Measurements from ENCODE around the gene FRMD4A.

DNA sequence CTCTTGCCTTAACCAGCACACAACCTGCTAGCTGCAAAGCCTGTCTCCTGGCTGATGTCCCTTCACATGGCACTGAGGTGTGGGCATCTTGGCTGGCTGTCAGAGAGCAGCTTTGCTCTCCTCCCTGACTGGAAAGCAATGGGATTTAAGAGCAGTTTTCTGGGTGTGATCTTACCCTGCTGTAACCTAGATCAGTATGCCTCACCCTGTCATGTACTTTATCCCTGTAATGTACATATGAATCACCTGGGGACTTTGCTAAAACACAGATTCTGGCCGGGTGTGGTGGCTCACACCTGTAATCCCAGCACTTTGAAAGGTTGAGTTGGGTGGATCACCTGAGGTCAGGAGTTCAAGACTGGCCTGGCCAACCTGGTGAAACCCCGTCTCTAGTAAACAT, 209.9 kb downstream of the FRMD4A start:
- no peak for TF ChIP-seq EGR1 (IDR thresholded peaks at IDR 0.05)
- TF ChIP-seq, protein P1, sequence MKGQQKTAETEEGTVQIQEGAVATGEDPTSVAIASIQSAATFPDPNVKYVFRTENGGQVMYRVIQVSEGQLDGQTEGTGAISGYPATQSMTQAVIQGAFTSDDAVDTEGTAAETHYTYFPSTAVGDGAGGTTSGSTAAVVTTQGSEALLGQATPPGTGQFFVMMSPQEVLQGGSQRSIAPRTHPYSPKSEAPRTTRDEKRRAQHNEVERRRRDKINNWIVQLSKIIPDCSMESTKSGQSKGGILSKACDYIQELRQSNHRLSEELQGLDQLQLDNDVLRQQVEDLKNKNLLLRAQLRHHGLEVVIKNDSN (IDR thresholded peaks at IDR 0.05) = no peak
- TF ChIP-seq YY1 (IDR thresholded peaks at IDR 0.05; ENCODE audit: low read depth) = no peak
- no peak for TF ChIP-seq FOXM1 (IDR thresholded peaks at IDR 0.05; ENCODE audit: borderline replicate concordance, low read depth)
- TF ChIP-seq ZBTB7A (IDR thresholded peaks at IDR 0.05; ENCODE audit: low read depth) = no peak

All from Ishikawa (cell line).